ENCODE results near the gene CIROP. TPM values are rescaled to one million over a fixed set of nuclear protein-coding genes. Genes with fewer than 3 reads are reported as not detected.

CIROP gene
- total RNA-seq, 1 experiment from 2014 or later = not detected

- Histone ChIP-seq H3K4me3 (no peak overlapping the region), H3K9me3 (no peaks in the 10 kb centered on the region), H3K36me3 (no peaks in the 10 kb centered on the region), H3K27me3 (no peaks in the 10 kb centered on the region)
- no peak for DNase-seq
Observed at GRCh38 chr14:23137813-23138535, 33.2 kb upstream of the CIROP start.

GRCh38 chr14:23137192-23137812, 32.5 kb upstream of the CIROP start:
- Histone ChIP-seq H3K27me3 (no peaks in the 10 kb centered on the region), H3K36me3 (no peaks in the 10 kb centered on the region), H3K4me3 (no peak overlapping the region), H3K9me3 (no peaks in the 10 kb centered on the region)
- DNase-seq = no peak

GRCh38 chr14:23136566-23137133, 31.9 kb upstream of the CIROP start:
- no peak for DNase-seq
- H3K27me3 ChIP-seq = no peaks in the 10 kb centered on the region
- H3K4me3 ChIP-seq = no peak overlapping the region
- no peaks in the 10 kb centered on the region for H3K9me3 ChIP-seq
- H3K36me3 ChIP-seq = no peaks in the 10 kb centered on the region

GRCh38 chr14:23132970-23133369, 28.2 kb upstream of the CIROP start:
- H3K36me3 ChIP-seq = no peaks in the 10 kb centered on the region
- H3K27me3 ChIP-seq = no peaks in the 10 kb centered on the region
- H3K9me3 ChIP-seq = no peaks in the 10 kb centered on the region
- DNase-seq = no peak
- H3K4me3 ChIP-seq = no peak overlapping the region

- Histone ChIP-seq H3K9me3 (no peaks in the 10 kb centered on the region), H3K36me3 (no peaks in the 10 kb centered on the region), H3K4me3 (no peak overlapping the region), H3K27me3 (no peaks in the 10 kb centered on the region)
- DNase-seq = no peak
Observed at GRCh38 chr14:23131482-23131881, 26.7 kb upstream of the CIROP start.

- Histone ChIP-seq H3K27me3 (no peaks in the 10 kb centered on the region), H3K4me3 (no peak overlapping the region), H3K36me3 (no peaks in the 10 kb centered on the region), H3K9me3 (no peaks in the 10 kb centered on the region)
- no peak for DNase-seq
Observed at GRCh38 chr14:23130871-23131270, 26.1 kb upstream of the CIROP start.

GRCh38 chr14:23129759-23130316, 25.0 kb upstream of the CIROP start:
- no peaks in the 10 kb centered on the region for H3K36me3 ChIP-seq
- no peaks in the 10 kb centered on the region for H3K9me3 ChIP-seq
- no peaks in the 10 kb centered on the region for H3K27me3 ChIP-seq
- H3K4me3 ChIP-seq = no peak overlapping the region
- DNase-seq = no peak

GRCh38 chr14:23128969-23129758, 24.4 kb upstream of the CIROP start:
- Histone ChIP-seq H3K9me3 (no peaks in the 10 kb centered on the region), H3K36me3 (no peaks in the 10 kb centered on the region), H3K27me3 (no peaks in the 10 kb centered on the region), H3K4me3 (no peak overlapping the region)
- no peak for DNase-seq

GRCh38 chr14:23127861-23128260, 23.1 kb upstream of the CIROP start:
- no peaks in the 10 kb centered on the region for H3K9me3 ChIP-seq
- no peak overlapping the region for H3K4me3 ChIP-seq
- H3K27me3 ChIP-seq = no peaks in the 10 kb centered on the region
- DNase-seq = no peak
- no peaks in the 10 kb centered on the region for H3K36me3 ChIP-seq

GRCh38 chr14:23126548-23127278, 21.9 kb upstream of the CIROP start:
- H3K27me3 ChIP-seq = no peaks in the 10 kb centered on the region
- no peak overlapping the region for H3K4me3 ChIP-seq
- DNase-seq = no peak
- no peaks in the 10 kb centered on the region for H3K9me3 ChIP-seq
- H3K36me3 ChIP-seq = no peaks in the 10 kb centered on the region

- no peak for DNase-seq
- no peaks in the 10 kb centered on the region for H3K27me3 ChIP-seq
- no peak overlapping the region for H3K4me3 ChIP-seq
- H3K36me3 ChIP-seq = no peaks in the 10 kb centered on the region
- no peaks in the 10 kb centered on the region for H3K9me3 ChIP-seq
Observed at GRCh38 chr14:23125933-23126524, 21.2 kb upstream of the CIROP start.

- Histone ChIP-seq H3K4me3 (no peak overlapping the region), H3K9me3 (no peaks in the 10 kb centered on the region), H3K36me3 (no peaks in the 10 kb centered on the region), H3K27me3 (no peaks in the 10 kb centered on the region)
- no peak for DNase-seq
Observed at GRCh38 chr14:23125011-23125410, 20.2 kb upstream of the CIROP start.

- Histone ChIP-seq H3K4me3 (no peak overlapping the region), H3K36me3 (no peaks in the 10 kb centered on the region)
Observed at GRCh38 chr14:23124337-23124954, 19.7 kb upstream of the CIROP start.

GRCh38 chr14:23123419-23123818, 18.6 kb upstream of the CIROP start:
- Histone ChIP-seq H3K9me3 (no peaks in the 10 kb centered on the region), H3K4me3 (no peak overlapping the region), H3K27me3 (no peaks in the 10 kb centered on the region), H3K36me3 (no peaks in the 10 kb centered on the region)
- DNase-seq = no peak

More at GRCh38 chr14:23124337-23124954, 19.7 kb upstream of the CIROP start:
- no peak for DNase-seq
- Histone ChIP-seq H3K9me3 (no peaks in the 10 kb centered on the region), H3K27me3 (no peaks in the 10 kb centered on the region)

GRCh38 chr14:23122086-23122485, 17.3 kb upstream of the CIROP start:
- no peak for DNase-seq
- Histone ChIP-seq H3K4me3 (no peak overlapping the region), H3K9me3 (no peaks in the 10 kb centered on the region), H3K36me3 (no peaks in the 10 kb centered on the region), H3K27me3 (no peaks in the 10 kb centered on the region)

- Histone ChIP-seq H3K27me3 (no peaks in the 10 kb centered on the region), H3K9me3 (no peaks in the 10 kb centered on the region), H3K4me3 (no peak overlapping the region), H3K36me3 (no peaks in the 10 kb centered on the region)
- peak; percentile 67 for DNase-seq
Observed at GRCh38 chr14:23121361-23121771, 16.6 kb upstream of the CIROP start.

Measured in MG63 (cell line).